Subcutaneous adipose tissue (tissue), 4 donors: Measurements from ENCODE around the gene NDUFB10. TPM values are rescaled to one million over a fixed set of nuclear protein-coding genes. Genes with fewer than 3 reads are reported as not detected.

ENCODE experiments used
- CTCF ChIP-seq: fragments of 450-650 bp; IDR thresholded peaks from one replicate; pipeline ENCODE4 v1.5.1; 2016; ENCODE audit warnings: low read depth, mild to moderate bottlenecking, control low read depth, antibody characterized with exemption, moderate library complexity
- total RNA-seq, 4 donors: library from RNA; depleted of rRNA; stranded (reverse); fragments of >200 nt; gene quantifications; one replicate each; pipeline ENCODE4 v1.1.0, GENCODE V29; 2016

Gene NDUFB10
- total RNA-seq, 4 donors from 2014 or later = 120 to 198 (median 186) TPM

- TF ChIP-seq CTCF = no peak
Measured at GRCh38 chr16:1958715-1959268, 546 bp upstream of the NDUFB10 start.

- no peak for TF ChIP-seq CTCF
Measured at GRCh38 chr16:1960665-1961630, 1.6 kb downstream of the NDUFB10 start.

- TF ChIP-seq CTCF = no peak
Measured at GRCh38 chr16:1961651-1962067, 2.3 kb downstream of the NDUFB10 start.

- TF ChIP-seq CTCF = no peak
Measured at GRCh38 chr16:1963806-1964505, 4.6 kb downstream of the NDUFB10 start.

DNA sequence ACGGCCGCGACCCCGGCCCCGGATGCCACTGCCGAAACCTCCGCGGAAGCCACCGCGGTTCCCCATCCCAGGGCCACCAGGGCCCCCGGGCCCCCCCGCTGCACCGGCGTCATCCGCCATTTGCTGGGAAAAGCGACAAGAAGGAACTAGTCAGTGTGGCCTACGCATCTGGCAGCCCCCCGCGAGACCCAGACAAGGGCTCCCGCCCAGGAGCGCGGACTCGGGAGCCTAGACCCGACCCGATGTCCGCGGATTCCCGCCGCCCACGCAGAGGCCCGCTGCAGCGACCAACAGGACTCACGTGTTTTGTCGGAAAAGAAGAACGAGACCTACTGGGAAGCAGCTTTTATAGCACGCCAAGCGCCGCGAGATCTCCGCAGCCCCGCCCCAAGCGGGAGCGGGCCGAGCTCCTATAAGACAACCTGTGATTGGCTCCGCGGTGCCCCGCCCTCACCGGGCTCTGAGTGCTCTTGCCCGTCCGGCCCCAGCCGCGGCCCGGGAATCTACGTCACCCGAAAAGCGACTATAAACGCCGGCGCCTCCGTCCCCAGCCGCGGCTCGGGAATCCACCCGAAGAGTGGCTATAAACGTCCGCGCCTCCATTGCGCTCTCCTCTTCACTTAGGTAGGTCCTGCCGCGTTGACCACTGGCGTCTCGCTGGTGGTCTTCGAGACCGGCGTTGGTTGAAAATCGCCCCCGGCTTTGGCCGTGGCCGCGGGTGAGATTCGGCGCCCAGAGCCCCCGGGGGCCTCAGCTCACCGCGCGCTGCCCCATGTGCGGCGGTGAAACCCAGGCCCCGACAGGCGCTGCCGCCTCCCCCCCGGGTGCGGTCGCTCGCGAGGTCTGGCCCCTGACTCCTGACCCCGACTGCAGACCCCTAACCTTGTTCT is 5.4 kb downstream of the NDUFB10 start, which contains the start of gene RPS2:
Gene RPS2 (minus strand): TSS at position 321 of the 890 bp plus-strand sequence. CDS start 201 bp downstream, at position 120.
- TF ChIP-seq CTCF = no peak

DNA sequence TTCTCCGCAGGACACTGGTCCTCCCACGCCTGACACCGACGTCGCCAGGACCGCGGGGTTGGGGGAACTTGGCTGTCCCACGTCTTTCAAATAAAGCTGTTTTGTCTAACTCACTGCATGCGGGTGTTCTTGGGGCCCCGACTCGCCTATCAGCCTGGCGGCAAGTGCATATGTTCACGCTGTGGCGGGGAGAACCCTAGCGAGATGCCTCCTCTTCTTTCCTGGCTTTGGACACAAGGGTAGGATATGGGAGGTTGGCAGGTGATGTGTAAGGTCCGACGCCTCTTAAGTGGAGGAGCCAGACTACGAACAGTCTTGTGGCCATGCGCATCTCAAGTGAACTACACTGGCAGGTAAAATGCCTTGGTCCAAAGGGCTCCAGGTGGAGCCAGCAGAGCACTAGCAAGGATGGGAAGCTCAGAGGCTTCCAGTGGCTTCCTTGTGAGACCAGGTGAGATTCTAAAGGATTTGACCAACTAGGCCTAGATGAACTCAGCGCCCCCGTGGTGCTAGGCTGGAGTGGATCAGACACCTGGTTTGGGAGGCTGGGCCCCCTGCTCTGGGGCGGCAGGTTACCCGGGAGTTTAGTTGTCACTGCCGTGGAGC is 6.2 kb downstream of the NDUFB10 start:
- TF ChIP-seq CTCF = no peak
